ENCODE results near the gene VWA3B.
"Not testable (repeated sequence)": the region's sequence is repeated elsewhere in the genome, so short reads cannot be mapped to it uniquely, and the experiment has no call there.

Gene VWA3B

DNA sequence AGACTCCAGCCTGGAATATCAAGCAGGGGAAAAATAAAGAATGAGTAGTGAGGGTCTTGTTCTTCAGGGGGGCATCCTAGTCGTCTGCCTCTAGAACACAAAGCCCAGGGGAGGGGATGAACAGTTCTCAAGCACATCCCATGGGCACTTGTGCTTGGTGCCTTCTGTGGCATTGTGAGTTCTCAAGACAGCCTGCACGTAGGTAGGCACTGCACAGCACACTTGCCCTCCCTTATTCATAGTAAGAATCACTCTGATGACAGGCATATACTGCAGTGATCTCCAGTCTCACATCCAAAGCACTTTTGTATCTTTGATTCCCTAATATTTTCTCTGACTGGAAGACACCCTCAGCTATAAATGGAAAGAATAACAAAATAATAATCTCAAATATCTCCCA, 154.6 kb downstream of the VWA3B start:
- no peak for DNase-seq (ENCODE audit: low read depth in 2 of 3, low spot score in 2 of 3)

GRCh38 chr2:98242003-98242402, 155.0 kb downstream of the VWA3B start:
- no peak for DNase-seq (ENCODE audit: low read depth in 2 of 3, low spot score in 2 of 3)

- DNase-seq (ENCODE audit: low read depth in 2 of 3, low spot score in 2 of 3): no peak
These were observed 158.5 kb downstream of the VWA3B start for GRCh38 chr2:98245491-98245890.

- DNase-seq (ENCODE audit: low read depth in 2 of 3, low spot score in 2 of 3): no peak
These were observed 160.4 kb downstream of the VWA3B start for GRCh38 chr2:98247383-98247782.

DNA sequence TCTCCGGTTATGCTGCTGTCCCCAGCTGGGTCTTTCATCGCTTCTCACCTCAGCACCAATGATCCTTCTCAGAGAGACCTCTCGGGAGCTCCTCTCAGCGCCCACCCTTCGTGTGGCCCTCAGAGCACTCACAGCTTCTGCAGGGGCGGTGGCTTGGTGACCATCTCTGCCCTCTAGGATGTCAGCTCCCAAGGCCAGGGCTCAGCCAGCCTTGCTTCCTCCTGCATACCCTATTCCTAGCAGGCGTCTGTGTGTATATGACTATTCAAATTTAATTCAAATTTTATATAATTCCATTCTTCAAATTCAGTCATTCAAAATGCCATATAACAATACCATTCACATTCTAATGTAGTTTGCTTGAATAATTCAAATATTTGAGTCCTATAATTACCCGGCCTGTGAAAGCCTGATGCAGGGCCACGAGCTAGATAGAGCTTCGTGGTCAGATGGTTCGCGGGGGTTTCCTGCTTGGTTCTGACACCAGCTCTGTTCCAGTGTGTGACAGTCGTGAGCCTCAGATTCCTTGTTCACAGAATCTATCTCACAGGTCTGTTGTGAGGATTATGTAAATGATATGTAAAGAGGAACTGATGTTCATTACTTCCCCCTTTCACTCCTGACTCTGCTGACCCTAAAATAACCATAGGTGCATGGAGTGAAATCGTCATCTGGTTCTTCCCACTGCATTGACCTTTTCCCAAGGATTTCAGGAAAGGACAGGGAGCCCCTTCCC, 165.2 kb downstream of the VWA3B start:
- DNase-seq (ENCODE audit: low read depth in 2 of 3, low spot score in 2 of 3): no peak

DNA sequence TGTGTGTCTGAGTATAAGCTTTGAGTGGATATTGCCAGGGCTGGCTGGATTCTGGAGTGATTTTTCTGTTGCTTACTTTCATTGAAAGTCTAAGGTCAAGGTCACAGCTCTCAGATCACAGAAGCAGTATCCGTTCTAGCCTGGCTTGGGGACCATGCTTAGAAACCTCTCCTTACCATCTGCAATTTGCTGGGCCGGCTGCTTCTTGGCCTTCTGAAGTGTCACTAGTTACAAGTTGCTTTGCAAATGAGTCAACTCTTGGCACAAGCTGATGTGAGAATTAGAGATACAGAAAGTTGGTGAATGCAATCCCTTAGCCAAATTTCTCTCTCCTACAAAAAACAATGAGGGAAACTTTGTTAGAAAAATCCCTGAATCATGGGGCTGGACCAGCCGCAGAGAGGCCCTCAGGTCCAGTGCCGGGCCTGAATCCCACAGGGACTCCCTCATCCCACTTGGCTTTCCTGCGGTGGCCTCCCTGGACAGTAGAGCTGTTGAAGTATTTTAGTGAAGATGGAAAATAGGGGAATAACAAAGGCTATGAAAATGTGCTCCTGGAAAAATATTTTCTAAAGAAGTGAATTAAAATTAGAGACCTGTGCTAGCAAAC, 166.6 kb downstream of the VWA3B start:
- no peak for DNase-seq (ENCODE audit: low read depth in 2 of 3, low spot score in 2 of 3)

GRCh38 chr2:98254504-98255059, 167.6 kb downstream of the VWA3B start:
- no peak for DNase-seq (ENCODE audit: low read depth in 2 of 3, low spot score in 2 of 3)

- no peak for DNase-seq (ENCODE audit: low read depth in 2 of 3, low spot score in 2 of 3)
These were observed 171.9 kb downstream of the VWA3B start for GRCh38 chr2:98258906-98259305.

- no peak for DNase-seq (ENCODE audit: low read depth in 2 of 3, low spot score in 2 of 3)
These were observed 176.4 kb downstream of the VWA3B start for GRCh38 chr2:98263362-98263761.

DNA sequence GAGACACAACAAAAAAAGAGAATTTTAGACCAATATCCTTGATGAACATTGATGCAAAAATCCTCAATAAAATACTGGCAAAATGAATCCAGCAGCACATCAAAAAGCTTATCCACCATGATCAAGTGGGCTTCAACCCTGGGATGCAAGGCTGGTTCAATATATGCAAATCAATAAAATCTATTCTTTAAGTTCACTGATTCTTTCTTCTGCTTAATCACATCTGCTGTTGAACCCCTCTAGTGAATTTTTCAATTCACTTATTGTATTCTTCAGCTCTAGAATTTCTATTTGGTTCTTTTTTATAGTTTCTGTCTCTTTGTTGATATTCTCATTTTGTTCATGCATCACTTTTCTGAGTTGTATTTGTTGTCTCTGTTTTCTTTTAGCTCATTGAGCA, 181.3 kb downstream of the VWA3B start:
- DNase-seq (ENCODE audit: low read depth in 2 of 3, low spot score in 2 of 3): not testable (repeated sequence)

DNA sequence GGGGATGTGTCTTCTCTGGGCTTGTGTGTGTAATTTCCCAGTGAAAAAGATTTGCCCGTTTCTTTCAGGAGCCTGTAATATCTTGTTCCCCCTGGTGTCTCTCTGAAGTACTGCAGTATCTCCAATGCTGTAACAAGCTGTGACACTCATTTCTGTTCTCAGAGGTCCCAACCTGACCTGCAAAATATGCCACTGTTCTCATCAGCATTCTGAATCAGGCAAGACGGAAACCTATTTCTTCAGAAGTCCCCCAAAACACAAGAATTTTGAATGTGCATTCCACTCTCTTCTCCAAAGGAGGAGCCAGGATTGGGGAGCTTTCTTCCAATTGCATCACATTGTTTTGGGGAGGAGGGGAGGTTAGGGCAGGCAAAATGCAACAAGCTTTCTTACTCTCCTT, 182.3 kb downstream of the VWA3B start:
- no peak for DNase-seq (ENCODE audit: low read depth in 2 of 3, low spot score in 2 of 3)

DNA sequence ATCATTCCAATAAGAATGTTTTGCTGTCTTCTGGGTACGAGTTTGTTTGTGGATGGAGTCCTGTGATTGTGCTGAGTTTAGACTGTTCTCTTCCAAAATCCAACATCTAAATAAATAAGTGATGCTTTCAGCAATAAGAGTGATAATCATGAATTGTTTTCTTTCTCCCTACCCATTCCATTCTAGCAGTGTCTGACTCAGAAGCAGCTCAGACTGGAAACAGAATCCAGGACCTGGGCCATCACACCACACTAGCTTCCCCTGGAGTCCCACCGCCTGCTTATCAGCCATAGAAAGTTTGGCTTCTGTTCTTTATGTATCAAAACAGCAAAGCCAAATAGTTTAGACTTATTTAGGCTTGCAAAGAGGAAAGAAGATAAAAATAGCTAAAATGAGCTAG, 182.9 kb downstream of the VWA3B start:
- no peak for DNase-seq (ENCODE audit: low read depth in 2 of 3, low spot score in 2 of 3)

GRCh38 chr2:98277162-98277859, 190.3 kb downstream of the VWA3B start:
- no peak for DNase-seq (ENCODE audit: low read depth in 2 of 3, low spot score in 2 of 3)

GRCh38 chr2:98278074-98278473, 191.1 kb downstream of the VWA3B start:
- DNase-seq (ENCODE audit: low read depth in 2 of 3, low spot score in 2 of 3): no peak

GRCh38 chr2:98280376-98281102, 193.6 kb downstream of the VWA3B start:
- no peak for DNase-seq (ENCODE audit: low read depth in 2 of 3, low spot score in 2 of 3)

DNA sequence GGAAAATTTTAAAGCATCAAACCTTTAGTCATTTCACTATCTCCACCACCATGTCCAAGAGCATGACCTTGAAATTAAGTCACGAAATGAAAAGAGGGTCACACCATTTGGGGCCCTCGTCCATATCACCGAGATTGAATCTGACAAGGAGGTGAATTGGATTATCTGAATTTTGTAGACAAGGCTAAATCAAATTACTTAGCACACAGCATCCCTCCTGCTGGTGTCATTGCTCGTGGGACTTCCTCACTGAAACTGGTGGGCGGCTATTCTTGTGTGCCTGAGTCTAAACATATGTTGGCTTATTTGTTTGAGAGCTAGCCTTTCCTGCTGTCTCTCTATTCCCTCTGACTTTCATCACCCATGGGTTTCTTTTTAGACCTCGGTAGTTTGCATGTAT, 194.6 kb downstream of the VWA3B start:
- DNase-seq (ENCODE audit: low read depth in 2 of 3, low spot score in 2 of 3): no peak

GRCh38 chr2:98282109-98282508, 195.1 kb downstream of the VWA3B start:
- no peak for DNase-seq (ENCODE audit: low read depth in 2 of 3, low spot score in 2 of 3)

GRCh38 chr2:98293030-98293429, 206.1 kb downstream of the VWA3B start:
- no peak for DNase-seq (ENCODE audit: low read depth in 2 of 3, low spot score in 2 of 3)

DNA sequence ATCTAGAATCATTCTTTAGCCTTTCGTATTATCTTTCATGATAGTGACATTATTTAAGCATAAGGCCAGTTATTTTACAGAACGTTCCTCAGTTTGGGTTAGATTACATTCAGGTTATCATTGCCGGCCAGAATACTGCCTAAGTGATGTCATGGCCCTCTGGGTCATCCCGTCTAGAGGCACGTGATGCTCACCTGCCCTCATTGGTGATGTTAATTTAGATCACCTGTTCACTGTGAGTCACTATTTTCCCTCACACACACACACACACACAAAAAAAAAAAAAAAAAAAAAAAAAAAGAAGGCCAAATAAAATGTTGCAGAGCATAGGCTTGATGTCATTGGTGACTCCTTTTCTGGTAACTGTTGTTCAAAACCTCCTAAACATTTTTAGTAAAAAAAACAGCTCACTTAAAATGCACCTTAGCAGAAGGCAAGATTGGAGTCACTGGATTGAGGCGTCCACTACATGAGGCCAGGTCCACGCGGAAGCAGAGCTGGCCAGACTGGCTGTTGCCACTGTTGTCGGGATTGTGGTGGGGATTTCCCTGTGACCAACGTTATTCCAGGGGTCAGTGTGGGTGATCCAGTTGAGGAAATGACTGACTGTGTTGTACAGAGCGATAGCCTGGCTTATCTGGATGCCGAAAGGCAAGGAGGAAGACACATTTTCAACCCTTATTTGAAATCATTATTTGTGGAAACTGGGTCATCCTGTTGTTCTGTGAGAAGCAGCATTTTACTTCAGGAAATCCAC, 207.1 kb downstream of the VWA3B start:
- no peak for DNase-seq (ENCODE audit: low read depth in 2 of 3, low spot score in 2 of 3)

- DNase-seq (ENCODE audit: low read depth in 2 of 3, low spot score in 2 of 3): no peak
These were observed 207.7 kb downstream of the VWA3B start for GRCh38 chr2:98294711-98295110.

DNA sequence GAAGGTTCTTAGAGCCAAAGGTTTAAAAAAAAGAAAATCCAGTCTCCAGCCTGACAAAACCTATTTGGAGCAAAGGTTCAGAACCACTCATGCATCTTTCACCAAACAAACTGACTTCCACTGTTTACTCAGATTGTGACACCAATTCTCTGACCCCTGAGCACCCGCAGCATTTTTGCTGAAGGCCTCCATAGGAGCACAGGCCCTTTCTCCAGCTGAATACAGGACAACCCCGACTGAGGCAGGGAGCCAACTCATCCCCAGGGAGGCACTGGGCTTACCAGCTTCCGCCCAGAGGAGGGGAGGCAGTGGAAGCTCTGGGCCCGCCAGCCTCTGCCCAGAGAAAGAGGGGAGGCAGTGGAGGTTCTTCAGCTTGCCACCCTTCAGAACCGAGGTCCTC, 208.3 kb downstream of the VWA3B start:
- DNase-seq (ENCODE audit: low read depth in 2 of 3, low spot score in 2 of 3): no peak
